H1 (cell line): Measurements from ENCODE around the gene HTRA2. TPM values are rescaled to one million over a fixed set of nuclear protein-coding genes. Genes with fewer than 3 reads are reported as not detected.

Experiments used
- NANOG ChIP-seq: IDR thresholded peaks from 2 replicates; pipeline ENCODE4 v1.6.1; 2011; ENCODE audit warnings: low read length, low read depth, mild to moderate bottlenecking, inconsistent platforms; ENCODE audit not compliant: insufficient read depth, poor library complexity, severe bottlenecking
- polyA plus RNA-seq, 7 experiments: library from polyadenylated mRNA; depleted of rRNA in 3 of 7; stranded (reverse) in 5 of 7; unstranded in 2 of 7; fragments of >200 nt in 5 of 7; fragments of 200-250 nt in 2 of 7; gene quantifications; 1 replicate in 5 of 7; 2 replicates in 1 of 7; 4 replicates in 1 of 7; pipeline versions ENCODE4 v1.2.1 to v1.2.3, GENCODE V29; 2011 to 2013; ENCODE audit warnings: missing spikeins in 2 of 7, mixed read lengths in 2 of 7
- total RNA-seq: library from RNA; stranded (reverse); fragmentation: NEBNext Ultra II Directional; extraction: Animal tissue kit (Norgen Biotek cat#: 25700); gene quantifications from 2 replicates; pipeline ENCODE4 v1.2.1, GENCODE V29; 2021

Gene HTRA2
- total and polyA plus RNA-seq, 2 of the 8 experiments (the other 6 are each of a cell fraction or from before 2014, with no cell fraction given): 21.6 to 37.6 TPM

- TF ChIP-seq NANOG: no peak
- TF ChIP-seq, all 59 proteins: peak for 0
Observed at GRCh38 chr2:74542978-74543377, 13.2 kb downstream of the HTRA2 start (continued).
